Dedifferentiated amniotic fluid mesenchymal stem cell (primary cell): ENCODE measurements around the gene CALHM5.

Experiments used
- DNase-seq: peaks from one replicate; pipeline ENCODE4 v3.0.0-alpha.2; 2016; ENCODE audit errors: extremely low spot score

Gene CALHM5

DNA sequence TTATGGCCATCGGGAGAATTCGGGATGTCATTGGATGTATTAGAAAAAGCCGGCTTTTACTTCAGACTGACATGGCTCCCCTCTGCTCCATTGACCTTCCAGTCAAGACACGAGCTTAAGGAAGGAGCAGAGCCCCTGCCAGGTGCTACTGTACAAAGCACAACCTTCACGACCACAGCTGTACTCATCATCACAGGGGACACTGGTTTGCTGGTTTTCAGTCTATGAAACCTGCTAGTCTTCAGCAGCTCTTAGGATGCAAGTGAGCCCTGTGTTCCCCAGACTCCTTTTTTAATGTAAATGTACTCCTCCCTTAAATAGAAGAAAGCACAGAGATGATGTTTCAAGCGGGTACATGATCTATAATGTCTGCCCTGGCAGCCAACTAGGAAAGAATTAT lies 35.9 kb downstream of the CALHM5 start:
- DNase-seq: no peak

DNA sequence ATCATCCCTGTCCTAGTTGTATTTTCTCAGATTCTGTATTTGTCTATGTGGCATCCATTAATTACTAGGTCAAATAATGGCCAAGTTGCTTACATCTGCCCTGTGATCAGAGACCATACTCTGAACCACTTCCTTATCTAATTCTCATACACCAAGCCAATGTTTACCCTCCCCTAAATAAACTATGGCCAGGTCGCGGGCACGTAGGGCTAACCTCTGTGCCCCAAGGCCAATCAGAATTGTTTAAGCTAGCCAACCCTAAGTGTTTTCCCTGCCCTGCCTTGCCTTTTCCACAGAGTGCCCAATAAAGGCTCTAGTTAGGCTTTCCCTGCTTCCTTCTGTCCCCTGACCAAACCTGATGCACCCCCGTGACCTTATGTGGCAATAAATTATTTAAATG lies 39.4 kb downstream of the CALHM5 start:
- DNase-seq: no peak

DNA sequence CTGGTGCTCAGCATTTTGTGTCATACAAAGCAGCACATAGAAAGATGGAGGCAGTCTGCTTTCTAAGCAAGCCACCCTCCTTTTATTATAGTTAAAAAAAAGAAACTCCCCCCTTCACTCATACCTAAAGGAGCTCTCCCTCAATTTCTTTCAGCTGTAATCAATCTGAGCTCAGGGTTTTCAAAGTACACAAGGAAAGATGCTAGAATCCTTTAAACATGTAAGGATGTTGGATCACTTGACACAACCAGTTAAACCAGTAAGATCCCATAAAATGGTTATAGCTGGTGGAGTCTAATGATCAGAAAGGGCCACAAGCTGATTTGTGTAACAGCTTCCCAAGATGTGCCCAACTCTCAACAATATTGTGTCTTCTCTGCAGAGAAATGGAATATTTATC lies 42.0 kb downstream of the CALHM5 start, which contains the start of gene CALHM4:
Gene CALHM4 (plus strand): TSS at position 301 of the 400 bp plus-strand sequence. CDS start 43 bp downstream, at position 344.
- DNase-seq: no peak

DNA sequence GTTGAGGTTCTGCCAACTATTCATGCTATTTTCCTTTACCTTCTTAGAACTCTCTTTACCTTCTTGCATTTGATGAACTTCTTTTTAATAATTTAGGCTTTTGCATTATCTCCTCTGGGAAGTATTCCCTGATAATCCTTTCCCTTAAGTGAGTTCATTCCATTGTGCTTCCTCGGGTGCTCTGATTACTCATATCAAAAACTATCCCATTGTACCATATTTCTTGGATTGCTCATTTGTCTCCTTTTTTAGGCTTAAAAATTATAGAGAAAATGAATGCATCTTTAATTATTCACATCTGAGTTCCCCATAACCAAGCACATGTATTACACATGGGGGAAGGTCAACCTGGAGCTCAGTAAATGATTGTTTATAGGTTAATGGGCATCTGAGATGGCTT lies 44.6 kb downstream of the CALHM5 start:
- DNase-seq: no peak

DNA sequence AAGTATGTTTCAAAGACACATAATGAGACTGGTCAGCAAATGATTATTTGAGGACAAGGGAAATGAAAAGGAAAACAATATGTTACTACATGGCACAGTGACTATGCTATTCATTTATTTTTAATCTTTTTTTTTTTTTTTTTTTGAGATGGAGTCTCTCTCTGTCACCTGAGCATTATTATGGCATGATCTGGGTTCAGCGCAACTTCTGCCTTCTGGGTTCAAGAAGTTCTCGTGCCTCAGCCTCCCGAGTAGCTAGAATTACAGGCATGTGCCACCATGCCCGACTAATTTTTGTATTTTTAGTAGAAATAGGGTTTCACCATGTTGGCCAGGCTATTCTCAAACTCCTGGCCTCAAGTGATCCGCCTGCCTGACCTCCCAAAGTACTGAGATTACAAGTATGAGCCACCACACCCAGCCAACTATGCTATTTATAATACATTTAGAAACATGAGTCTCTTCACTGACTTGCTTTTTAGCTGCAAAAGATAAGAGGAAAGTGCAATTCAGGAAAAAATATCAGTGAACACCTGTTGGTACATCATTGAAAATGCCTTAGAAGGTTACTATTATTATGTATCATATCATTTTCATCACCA lies 45.5 kb downstream of the CALHM5 start:
- DNase-seq: no peak

DNA sequence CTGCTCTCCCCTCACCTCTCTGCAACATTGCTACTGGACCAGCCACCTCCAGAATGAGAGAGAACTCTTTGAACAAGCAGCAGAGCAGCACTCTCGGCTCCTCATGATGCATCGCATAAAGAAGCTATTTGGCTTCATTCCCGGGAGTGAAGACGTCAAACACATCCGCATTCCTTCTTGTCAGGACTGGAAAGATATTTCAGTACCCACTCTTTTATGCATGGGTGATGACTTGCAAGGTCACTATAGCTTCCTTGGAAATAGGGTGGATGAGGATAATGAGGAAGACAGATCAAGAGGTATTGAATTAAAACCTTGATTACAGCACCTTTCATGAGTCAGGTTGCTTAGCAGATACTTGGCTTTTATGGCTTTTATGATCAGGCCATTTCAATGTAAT lies 46.5 kb downstream of the CALHM5 start:
- peak; percentile 92 for DNase-seq

DNA sequence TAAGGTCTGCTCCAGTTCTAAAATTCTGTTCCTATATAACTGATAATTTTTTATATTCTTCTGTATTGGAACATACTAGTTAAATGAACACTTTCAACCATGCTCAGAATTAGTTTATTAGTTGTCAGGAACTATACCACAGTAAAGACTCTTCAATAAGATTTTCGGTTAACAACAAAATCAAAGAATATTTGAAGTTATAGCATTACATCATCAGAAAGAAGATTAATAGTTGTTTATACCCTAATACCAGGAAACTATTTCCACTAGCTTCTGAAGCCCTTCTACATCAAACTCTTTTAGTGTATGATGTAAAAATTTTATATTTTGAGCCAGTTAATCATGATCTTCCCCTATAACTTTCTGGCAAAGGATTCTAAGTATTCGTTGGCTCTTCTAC lies 48.7 kb downstream of the CALHM5 start:
- DNase-seq: no peak

DNA sequence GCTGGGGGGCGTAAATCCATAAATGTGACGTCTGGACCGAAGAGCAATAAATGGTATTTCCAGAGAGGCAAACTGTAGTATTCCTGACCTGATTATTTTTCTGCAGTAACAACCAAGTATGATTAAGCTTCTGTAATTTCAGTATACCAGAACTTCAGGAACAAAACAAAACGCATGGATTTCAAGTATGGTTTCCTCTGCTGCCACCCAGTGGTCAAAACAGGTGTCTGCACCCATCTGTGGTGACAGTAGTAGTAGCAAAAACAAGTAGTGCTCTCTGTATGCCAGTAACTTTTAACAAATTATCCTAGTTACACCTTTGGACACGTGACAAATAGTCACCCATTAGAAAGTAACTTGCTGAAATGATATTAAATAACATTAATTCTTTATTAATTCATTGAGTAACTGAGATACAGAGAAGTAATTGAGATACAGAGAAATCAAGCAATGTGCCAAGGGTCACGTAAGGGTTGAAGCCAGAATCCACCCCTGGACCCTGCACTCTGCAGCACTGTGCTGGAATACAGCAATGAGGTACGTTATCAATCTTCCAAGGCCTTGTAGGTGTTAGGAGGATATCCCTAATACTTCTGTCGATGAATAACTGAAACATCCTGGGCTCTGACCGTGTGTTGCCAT lies 50.1 kb downstream of the CALHM5 start:
- DNase-seq: peak; percentile 89

DNA sequence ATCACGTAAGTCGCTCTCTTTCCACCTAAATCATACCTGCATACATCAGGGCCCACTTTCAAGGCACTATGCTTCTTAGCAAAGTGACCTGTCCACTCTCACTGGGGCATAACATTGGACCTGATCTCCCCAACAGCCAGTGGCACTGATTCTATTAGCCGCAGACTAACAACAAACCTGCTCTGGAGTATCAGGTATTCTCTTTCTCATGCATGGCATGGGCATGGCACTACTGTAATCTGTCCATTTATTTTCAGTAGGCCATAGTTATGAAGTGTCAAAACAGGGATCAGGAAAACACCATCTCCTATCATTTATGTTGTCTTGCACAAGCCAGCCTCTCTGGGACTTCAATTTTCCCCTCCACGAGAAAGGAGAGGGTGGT lies 50.6 kb downstream of the CALHM5 start:
- no peak for DNase-seq

DNA sequence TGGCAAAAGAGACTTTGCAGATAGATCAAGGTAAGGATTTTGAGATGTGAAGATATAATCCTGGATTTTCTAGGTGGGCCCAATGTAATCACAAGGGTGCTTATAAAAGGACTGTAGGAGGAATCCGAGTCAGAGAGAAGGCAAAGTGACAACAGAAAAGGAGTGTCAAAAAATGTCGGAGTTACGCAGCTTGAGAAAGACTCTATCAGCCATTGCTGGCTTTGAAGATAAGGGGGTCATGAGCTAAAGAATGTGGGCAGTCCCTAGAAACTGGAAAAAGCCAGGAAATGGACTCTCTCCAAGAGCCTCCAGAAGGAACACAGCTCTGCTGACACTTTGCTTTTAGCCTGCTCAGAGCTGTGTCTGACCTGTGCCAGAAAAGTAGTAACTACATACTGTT lies 51.2 kb downstream of the CALHM5 start:
- no peak for DNase-seq

DNA sequence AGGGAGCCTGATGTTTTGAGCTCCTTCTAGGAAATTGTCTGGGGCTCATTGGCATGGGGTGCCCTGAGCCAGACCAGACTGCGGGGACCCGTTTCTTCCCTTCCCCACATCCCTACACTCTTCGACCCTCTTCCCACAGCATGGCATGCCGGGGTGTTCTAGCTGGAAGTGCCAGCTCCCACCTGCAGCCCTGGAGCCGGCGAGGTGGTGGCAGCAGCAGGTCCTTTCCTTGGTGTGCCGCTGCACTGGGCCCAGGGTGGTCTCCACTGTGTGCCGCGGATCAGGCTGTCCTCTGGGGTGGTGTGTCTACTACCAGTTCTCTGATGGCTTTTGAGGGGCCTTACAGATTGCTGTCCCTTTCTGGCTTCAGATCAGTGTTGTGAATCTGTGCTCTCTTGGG lies 52.4 kb downstream of the CALHM5 start:
- DNase-seq: no peak

DNA sequence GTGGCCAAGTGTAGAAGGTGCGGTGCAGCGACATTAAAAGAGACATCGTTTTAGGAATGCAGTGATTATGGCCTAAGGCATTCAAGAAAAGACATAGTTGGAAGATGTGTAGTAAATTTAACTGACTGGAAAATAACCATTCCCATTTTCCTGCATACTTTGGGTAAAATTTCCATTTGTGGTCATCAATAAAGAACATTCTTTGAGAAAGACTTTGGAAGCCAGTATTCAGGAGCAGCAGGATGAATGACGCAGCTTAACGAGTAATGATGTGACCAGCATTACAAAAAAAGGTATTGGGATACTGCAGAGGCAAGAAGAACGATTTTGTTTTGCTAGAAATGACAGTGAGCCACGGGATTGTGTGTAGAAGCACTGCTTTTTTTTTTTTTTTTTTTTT lies 52.9 kb downstream of the CALHM5 start:
- no peak for DNase-seq

DNA sequence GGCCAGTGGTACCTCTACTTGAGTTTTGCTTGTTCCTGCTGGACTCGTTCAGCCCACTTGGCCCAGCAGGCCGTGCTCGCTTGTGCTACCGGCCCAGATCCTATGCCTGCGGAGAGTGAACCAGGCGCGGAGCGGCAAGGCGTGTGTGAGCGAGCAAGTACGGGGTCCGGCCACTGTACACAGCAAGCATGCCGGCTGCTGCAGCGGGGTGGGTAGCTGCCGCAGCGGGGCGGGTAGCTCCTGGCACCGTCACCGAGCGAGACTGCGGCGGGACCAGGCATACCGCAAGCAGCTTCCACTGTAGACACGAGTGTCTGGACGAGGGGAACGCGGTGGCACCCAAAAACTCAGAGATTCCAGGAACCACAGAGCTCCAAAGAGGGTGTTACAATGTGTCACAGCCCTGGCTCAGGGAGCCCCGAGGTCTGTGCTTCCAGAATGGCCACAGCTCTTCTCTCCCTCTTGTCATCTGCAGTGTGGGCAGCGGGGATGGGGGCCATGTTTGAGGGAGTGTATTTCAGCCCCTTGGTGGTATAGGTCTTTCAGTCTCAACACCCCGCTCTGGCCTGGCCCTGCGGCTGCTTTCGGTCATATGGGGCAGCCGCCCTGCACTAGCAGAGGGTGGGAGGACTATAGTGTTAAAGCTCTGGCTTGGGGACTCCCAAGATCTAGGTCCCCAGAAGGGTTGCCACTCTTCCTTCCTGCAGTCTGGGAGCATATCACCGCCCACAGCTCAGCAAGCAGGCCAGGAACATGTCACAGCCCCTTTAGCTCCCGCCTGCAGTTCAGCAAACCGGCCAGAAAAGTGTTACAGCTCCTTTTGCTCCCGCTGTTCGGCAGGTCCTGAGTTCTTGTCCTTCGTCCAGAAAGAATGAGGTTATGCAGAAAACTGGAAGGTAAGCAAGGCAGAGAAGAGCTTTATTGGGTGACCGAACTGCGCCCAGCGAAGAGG lies 53.8 kb downstream of the CALHM5 start:
- DNase-seq: no peak

DNA sequence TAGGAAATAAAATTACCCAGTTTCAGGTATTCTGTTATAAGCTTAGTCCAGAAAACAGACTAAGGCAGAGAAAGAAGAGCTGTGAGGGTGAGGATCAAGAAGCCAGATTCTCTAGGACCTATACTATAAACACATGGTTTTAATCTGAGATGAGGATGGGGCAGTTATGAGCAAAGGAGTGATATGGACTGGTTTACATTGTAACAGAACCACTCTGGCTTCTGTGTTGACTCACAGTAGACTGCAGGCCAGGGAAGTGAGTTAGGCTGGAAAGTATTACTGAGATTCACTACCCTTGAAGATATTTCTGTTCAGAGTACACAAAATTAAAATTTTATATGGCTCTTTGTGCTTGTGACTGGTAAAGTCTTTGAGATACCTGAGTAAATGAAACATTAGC lies 56.7 kb downstream of the CALHM5 start:
- no peak for DNase-seq

DNA sequence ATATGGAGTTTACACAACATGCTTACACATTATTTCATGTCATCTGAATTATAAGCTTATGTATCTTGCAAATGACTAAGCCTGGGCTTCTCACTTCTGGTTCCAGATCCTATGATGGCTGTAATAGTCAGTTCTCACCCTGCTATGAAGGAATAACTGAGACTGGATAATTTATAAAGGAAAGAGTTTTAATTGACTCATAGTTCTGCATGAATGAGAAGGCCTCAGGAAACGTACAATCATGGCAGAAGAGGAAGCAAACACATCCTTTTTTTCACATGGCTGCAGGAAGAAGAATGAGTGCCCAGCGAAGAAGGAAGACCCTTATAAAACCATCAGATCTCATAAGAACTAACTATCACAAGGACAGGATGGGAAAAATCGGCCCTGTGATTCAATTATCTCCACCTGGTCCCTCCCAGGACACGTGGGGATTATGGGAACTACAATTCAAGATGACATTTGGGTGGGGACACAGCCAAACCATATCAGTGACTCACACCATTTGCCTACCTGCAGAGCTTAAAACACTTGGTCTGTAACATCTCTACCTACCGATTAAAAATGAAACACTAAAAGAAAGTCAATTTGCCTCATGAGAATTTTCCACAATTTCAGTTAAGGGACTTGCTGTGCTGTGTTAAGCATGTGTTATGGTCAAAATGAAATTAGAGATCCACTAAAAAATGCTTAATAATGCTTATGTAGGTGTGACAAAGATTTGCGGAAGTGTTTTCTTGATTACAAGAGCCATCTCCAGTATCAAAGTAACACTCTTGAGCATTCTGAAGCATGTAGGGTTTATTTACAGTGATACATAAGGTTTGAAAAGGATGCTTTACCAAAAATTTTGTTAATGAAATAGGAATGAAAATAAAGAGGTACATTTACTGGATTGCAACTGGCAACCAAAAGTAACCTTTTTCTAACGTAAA lies 57.6 kb downstream of the CALHM5 start:
- DNase-seq: no peak

DNA sequence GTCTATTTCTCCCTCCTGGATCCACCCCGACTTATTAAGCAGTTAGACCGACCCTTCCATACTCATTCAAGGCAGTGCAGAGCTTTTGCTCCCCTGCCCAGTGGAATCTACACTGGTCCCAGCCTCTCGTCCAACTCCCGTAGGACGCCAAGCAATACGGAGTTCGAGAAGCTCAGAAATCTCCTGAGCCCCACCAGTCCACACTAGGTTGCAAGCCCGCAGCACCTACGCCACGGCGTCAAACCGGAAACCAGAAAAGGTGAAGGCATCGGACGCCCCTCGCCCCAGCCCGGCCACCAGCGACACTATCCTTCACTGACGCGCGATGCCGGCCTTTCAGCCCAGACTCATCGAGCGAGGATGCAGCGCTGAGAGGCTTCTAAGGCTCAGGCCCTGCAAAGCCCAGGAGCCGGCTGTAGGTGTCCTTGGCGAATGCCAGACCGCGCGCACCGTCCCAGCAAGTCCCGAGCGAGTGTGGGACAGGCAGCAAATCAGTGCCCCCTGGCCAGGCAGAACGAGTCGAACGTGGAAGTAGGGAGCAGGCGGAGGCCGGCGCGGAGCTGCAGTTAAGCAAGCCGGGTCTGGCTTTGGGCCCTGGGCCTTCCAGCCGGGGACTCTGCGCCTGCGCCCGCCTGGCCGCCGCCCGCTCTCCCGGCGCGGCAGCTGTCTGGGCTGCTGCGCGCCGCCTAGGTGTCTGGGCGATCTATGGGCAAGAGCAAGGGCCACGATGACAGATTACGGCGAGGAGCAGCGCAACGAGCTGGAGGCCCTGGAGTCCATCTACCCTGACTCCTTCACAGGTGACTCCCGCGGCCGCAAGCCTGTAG lies 59.6 kb downstream of the CALHM5 start, which contains the start of gene RWDD1:
Gene RWDD1 (plus strand): TSS at position 649 of the 827 bp plus-strand sequence. CDS start 79 bp downstream, at position 728.
- peak; percentile 99 for DNase-seq

DNA sequence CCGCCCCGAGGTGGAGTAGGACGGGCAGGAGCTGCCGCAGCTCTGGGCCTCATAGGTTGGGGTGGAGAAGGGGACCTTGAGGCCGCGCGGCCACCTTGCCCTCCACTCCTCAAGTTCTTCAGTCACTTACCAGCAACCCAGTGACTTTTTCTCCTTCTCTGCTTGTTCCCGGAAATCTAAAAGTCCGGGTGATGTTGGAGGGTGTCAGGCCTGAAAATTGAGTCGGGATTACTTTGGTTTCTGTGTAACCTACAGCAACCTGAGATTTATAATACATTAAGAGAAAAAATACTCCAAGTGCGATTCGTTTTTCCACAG lies 60.2 kb downstream of the CALHM5 start:
- no peak for DNase-seq

DNA sequence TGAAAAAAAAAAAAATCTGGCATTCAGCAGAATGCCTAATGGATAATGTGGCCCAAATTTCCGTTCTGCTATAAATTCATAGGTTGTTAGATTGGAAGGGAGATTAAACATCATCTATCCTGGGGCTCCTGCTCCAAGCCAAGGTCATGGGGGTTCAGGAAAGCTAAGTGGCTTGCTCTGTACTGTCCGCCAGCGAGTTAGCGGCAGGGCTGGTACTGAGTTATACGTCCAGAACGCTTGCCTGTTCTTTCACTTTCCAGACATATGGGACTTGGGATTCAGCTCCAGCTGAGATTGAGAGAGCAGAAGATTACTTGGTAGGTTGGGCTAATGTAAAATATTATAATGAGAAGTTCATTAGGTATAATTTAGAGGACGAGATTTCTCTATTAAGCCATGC lies 60.7 kb downstream of the CALHM5 start:
- peak; percentile 34 for DNase-seq
